Measurements from ENCODE around the gene CYP3A5.
"Not testable (repeated sequence)": the region's sequence is repeated elsewhere in the genome, so short reads cannot be mapped to it uniquely, and the experiment has no call there.

The CYP3A5 gene

DNA sequence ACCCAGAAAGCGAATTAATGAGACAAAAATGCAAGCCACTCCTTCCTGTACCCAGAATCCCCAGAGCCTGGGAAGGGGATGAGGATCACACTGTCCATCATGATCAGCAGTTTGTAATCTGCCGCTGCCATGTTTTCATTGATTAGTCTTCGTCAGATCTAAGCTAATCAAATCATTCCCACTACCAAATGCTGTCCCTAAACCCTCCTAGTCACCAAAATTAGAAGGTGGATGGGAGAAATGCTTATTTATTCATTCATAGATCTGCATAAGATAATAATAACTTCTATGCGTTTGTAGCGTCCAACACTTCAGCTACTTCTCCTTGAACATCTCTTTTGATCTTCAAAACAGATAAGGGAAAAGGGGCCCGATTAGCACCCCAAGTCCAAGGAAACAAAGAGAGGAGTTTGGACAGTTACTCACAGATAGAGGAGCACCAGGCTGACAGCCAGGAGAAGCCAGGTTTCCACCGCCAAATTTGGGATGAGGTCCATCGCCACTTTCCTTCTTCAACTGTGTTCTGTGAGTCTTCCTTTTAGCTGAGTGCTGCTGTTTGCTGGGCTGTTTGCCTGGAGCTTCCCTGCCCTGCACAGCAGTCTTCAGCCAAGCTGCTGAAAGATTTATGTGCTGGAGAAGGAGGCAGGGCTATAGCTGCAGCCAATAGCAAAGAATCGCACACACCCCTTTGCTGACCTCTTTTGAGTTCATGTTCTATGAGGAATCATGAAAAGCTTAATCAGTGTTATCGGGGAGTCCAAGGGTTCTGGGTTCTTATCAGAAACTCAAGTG, at the start of gene CYP3A5:
Gene CYP3A5, minus strand, starts transcription at position 597 of the 792 bp plus-strand sequence. Its CDS starts 100 bp downstream, at position 497.
- DNase-seq (ENCODE audit: insufficient read length, low spot score): no peak
- no peak for FAIRE-seq
- TF ChIP-seq, protein P1, sequence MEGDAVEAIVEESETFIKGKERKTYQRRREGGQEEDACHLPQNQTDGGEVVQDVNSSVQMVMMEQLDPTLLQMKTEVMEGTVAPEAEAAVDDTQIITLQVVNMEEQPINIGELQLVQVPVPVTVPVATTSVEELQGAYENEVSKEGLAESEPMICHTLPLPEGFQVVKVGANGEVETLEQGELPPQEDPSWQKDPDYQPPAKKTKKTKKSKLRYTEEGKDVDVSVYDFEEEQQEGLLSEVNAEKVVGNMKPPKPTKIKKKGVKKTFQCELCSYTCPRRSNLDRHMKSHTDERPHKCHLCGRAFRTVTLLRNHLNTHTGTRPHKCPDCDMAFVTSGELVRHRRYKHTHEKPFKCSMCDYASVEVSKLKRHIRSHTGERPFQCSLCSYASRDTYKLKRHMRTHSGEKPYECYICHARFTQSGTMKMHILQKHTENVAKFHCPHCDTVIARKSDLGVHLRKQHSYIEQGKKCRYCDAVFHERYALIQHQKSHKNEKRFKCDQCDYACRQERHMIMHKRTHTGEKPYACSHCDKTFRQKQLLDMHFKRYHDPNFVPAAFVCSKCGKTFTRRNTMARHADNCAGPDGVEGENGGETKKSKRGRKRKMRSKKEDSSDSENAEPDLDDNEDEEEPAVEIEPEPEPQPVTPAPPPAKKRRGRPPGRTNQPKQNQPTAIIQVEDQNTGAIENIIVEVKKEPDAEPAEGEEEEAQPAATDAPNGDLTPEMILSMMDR (IDR thresholded peaks at IDR 0.05; ENCODE audit: insufficient read depth, missing control alignments): no peak

DNA sequence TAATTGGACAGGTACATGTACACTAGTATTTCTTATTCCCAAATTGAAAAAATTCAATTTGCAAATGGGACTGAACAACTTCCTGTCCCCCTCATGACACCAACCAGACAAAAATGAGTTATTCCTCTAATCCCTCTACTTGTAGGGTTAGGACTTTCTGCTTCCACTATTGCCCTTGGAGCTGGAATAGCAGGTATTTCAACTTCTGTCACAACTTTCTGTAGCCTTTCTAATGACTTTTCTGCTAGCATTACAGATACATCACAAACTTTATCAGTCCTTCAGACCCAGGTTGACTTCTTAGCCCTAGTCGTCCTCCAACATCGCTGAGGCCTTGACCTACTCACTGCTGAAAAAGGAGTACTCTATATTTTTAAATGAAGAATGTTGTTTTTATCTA, 48.8 kb upstream of the CYP3A5 start:
- no peak for DNase-seq (ENCODE audit: insufficient read length, low spot score)
- no peak for FAIRE-seq
- TF ChIP-seq, protein P1 (IDR thresholded peaks at IDR 0.05; ENCODE audit: insufficient read depth, missing control alignments): no peak

DNA sequence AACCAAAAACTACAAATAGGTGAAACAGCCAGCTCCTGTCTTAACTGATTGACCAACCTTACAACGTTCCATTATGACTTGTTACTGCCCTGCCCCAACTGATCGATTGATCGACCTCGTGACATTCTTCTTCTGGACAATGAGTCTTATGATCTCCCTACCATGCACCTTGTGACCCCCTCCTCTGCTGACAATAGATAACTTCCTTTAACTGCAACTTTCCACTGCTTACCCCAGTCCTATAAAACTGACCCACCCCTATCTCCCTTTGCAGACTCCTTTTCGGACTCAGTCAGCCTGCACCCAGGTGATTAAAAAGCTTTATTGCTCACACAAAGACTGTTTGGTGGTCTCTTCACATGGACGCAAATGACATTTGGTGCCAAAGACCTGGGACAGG, 43.4 kb upstream of the CYP3A5 start:
- not testable (repeated sequence) for FAIRE-seq

DNA sequence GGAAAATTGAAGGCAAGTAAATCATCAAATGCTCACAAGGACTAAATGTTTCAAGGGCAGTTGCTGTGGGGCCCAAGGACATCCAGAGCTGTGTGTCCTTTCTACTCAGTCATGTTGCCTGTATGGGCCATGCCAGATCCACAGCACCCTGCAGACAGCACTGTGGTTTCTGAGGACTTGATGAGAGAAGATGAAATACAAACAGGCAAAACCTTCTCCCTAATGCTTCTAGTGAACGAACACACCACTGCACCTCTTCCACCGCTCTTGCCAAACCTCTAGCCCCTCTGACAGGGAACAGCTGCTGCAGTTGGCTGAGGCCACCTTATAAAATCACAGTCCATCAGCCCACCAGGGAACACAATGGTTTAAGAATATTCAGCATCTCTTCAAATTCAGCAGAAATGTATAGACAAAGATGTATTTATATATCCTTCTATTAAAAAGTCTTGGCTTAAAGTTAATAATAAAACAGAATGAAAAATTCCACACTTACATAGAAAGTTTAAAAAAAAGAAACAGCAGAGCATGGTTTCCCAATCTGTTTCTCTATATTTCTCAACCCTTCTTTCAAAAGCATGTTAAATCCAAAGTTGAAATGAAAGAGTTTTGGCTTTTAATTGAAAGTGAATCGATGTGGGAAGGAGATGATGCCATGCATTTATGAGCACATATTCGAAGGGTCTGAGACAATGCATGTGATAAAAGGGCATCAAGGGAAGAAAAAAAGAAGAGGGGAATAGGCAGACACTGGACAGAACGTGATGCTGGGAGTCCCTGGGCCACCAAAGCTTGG, 41.2 kb upstream of the CYP3A5 start:
- FAIRE-seq: no peak
- TF ChIP-seq, protein P1 (IDR thresholded peaks at IDR 0.05; ENCODE audit: insufficient read depth, missing control alignments): no peak
- DNase-seq (ENCODE audit: insufficient read length, low spot score): no peak

More for the DNA sequence above, 43.4 kb upstream of the CYP3A5 start:
- not testable (repeated sequence) for DNase-seq (ENCODE audit: insufficient read length, low spot score)

DNA sequence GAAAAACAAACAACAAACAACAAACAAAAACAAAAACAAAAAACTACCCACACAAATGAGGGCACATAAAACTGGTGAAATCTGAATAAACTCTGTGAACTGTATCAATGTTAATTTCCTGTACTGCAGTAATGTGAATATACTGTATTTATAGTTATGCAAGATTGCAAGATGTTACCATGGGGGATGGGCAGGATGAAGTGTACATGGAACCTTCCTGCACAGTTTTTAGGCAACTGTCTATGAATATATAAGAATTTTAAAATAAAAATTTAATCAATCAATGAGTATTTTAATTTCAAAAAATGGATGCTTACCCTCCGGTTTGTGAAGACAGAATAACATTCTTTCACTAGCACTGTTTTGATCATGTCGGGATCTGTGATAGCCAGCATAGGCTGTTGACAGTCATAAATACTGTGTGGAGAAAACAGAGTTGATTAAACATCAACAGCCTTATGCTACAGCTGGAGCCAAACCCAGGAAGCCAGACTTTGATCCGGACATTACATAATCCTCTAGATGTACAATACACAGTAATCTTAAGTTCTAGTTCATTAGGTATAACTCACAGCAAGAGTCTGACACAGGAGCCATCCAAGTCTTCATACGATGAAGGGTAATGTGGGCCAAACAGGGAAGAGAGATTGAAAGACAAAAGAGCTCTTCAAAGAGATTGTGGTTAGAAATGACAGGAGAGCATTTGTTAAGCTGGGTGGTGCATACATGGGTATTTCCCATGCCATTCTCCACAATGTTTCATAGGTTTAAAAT, 40.4 kb upstream of the CYP3A5 start:
- TF ChIP-seq, protein P1 (IDR thresholded peaks at IDR 0.05; ENCODE audit: insufficient read depth, missing control alignments): no peak
- no peak for FAIRE-seq
- DNase-seq (ENCODE audit: insufficient read length, low spot score): no peak

DNA sequence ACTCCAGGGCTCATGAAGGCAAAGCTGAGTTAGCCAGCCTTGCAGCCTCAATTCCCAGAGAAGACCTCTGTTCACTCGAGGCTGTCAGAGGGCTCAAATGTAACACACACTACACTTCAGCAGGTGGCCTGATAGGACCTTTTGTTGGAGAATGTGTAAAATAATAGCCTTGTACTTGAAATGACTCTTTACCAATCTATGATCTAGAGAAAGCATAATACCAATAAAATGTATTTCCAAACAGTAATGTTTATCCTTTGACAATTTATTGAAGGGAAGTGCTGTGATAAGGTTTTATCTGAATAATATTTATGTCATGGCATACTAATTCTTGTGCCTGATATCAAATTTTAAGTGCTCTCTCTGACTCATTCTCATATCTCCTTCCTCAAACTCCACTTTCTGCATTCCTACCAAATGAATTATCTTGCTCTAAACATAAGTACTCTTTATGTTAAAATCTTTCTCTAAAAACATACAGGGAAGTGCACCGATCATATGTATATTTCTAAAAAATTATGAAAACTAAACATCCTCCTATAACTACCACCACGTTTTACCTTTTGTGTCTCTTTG, 34.3 kb upstream of the CYP3A5 start:
- DNase-seq (ENCODE audit: insufficient read length, low spot score) (no peak), FAIRE-seq (no peak)
- TF ChIP-seq, protein P1 (IDR thresholded peaks at IDR 0.05; ENCODE audit: insufficient read depth, missing control alignments): no peak
